HEK293 (cell line): ENCODE results near the gene KLF16.

Experiments
- BCL11A ChIP-seq: fragments of 450-650 bp; formaldehyde crosslinking; IDR thresholded peaks from 2 replicates; pipeline ENCODE4 v1.5.1; 2016; ENCODE audit warnings: low read depth, missing biosample characterization, missing genetic modification characterization
- GLI4 ChIP-seq: fragments of 450-650 bp; formaldehyde crosslinking; IDR thresholded peaks from 2 replicates; pipeline ENCODE4 v1.5.1; 2016; ENCODE audit warnings: missing biosample characterization, missing genetic modification characterization
- KLF7 ChIP-seq: fragments of 450-650 bp; formaldehyde crosslinking; IDR thresholded peaks from 2 replicates; pipeline ENCODE4 v1.5.1; 2016; ENCODE audit warnings: missing biosample characterization, missing genetic modification characterization, borderline replicate concordance
- KLF9 ChIP-seq: fragments of 450-650 bp; formaldehyde crosslinking; IDR thresholded peaks from 2 replicates; pipeline ENCODE4 v1.5.1; 2016; ENCODE audit warnings: missing biosample characterization, missing genetic modification characterization, low read depth
- SP3 ChIP-seq: fragments of 450-650 bp; formaldehyde crosslinking; IDR thresholded peaks from 2 replicates; pipeline ENCODE4 v1.5.1; 2016; ENCODE audit warnings: missing biosample characterization, missing genetic modification characterization
- TCF7L2 ChIP-seq: IDR thresholded peaks from 2 replicates; pipeline ENCODE4 v1.6.1; 2011; ENCODE audit warnings: low read depth, mild to moderate bottlenecking, inconsistent platforms, low read length, moderate library complexity, borderline replicate concordance
- WT1 ChIP-seq: fragments of 450-650 bp; formaldehyde crosslinking; IDR thresholded peaks from 2 replicates; pipeline ENCODE4 v1.5.1; 2016; ENCODE audit warnings: missing biosample characterization, missing genetic modification characterization
- ZBTB20 ChIP-seq: fragments of 450-650 bp; formaldehyde crosslinking; IDR thresholded peaks from 2 replicates; pipeline ENCODE4 v1.5.1; 2016; ENCODE audit warnings: missing biosample characterization, missing genetic modification characterization
- ZBTB26 ChIP-seq: fragments of 450-650 bp; formaldehyde crosslinking; optimal IDR thresholded peaks from 2 replicates; pipeline ENCODE3; 2016; ENCODE audit warnings: missing biosample characterization, mild to moderate bottlenecking, missing genetic modification characterization
- ZBTB48 ChIP-seq: fragments of 450-650 bp; formaldehyde crosslinking; IDR thresholded peaks from 2 replicates; pipeline ENCODE4 v1.5.1; 2016; ENCODE audit warnings: missing biosample characterization, missing genetic modification characterization
- ZEB2 ChIP-seq: fragments of 450-650 bp; formaldehyde crosslinking; IDR thresholded peaks from 2 replicates; pipeline ENCODE4 v1.5.1; 2016; ENCODE audit warnings: missing biosample characterization, missing genetic modification characterization
- ZNF114 ChIP-seq: fragments of 450-650 bp; formaldehyde crosslinking; IDR thresholded peaks from 2 replicates; pipeline ENCODE4 v1.5.0; 2017; ENCODE audit warnings: missing biosample characterization, missing genetic modification characterization
- ZNF155 ChIP-seq: fragments of 450-650 bp; formaldehyde crosslinking; IDR thresholded peaks from 2 replicates; pipeline ENCODE4 v1.5.1; 2016; ENCODE audit warnings: missing biosample characterization, missing genetic modification characterization
- ZNF350 ChIP-seq: fragments of 450-650 bp; formaldehyde crosslinking; IDR thresholded peaks from 2 replicates; pipeline ENCODE4 v1.5.0; 2017; ENCODE audit warnings: missing biosample characterization, mild to moderate bottlenecking, missing genetic modification characterization
- ZNF391 ChIP-seq: fragments of 450-650 bp; formaldehyde crosslinking; IDR thresholded peaks from 2 replicates; pipeline ENCODE4 v1.5.1; 2016; ENCODE audit warnings: low read depth, missing biosample characterization, missing genetic modification characterization, borderline replicate concordance
- ZNF433 ChIP-seq: fragments of 450-650 bp; formaldehyde crosslinking; IDR thresholded peaks from 2 replicates; pipeline ENCODE4 v1.5.1; 2016; ENCODE audit warnings: missing biosample characterization, missing genetic modification characterization, low read depth
- ZNF514 ChIP-seq: fragments of 450-650 bp; formaldehyde crosslinking; IDR thresholded peaks from 2 replicates; pipeline ENCODE4 v1.5.1; 2016; ENCODE audit warnings: missing biosample characterization, missing genetic modification characterization
- ZNF521 ChIP-seq: fragments of 450-650 bp; formaldehyde crosslinking; IDR thresholded peaks from 2 replicates; pipeline ENCODE4 v1.5.1; 2017; ENCODE audit warnings: missing biosample characterization, mild to moderate bottlenecking, missing genetic modification characterization
- ZNF610 ChIP-seq: fragments of 450-650 bp; formaldehyde crosslinking; IDR thresholded peaks from 2 replicates; pipeline ENCODE4 v1.5.1; 2016; ENCODE audit warnings: missing biosample characterization, missing genetic modification characterization, borderline replicate concordance
- ZNF629 ChIP-seq: fragments of 450-650 bp; formaldehyde crosslinking; IDR thresholded peaks from 2 replicates; pipeline ENCODE4 v1.5.1; 2017; ENCODE audit warnings: missing biosample characterization, missing genetic modification characterization
- ZNF654 ChIP-seq: fragments of 450-650 bp; formaldehyde crosslinking; IDR thresholded peaks from 2 replicates; pipeline ENCODE4 v1.5.1; 2016; ENCODE audit warnings: low read depth, missing biosample characterization, missing genetic modification characterization
- ZNF670 ChIP-seq: fragments of 450-650 bp; formaldehyde crosslinking; IDR thresholded peaks from 2 replicates; pipeline ENCODE4 v1.5.1; 2016; ENCODE audit warnings: missing biosample characterization, missing genetic modification characterization, low read depth
- ZNF692 ChIP-seq: fragments of 450-650 bp; formaldehyde crosslinking; IDR thresholded peaks from 2 replicates; pipeline ENCODE4 v1.5.1; 2016; ENCODE audit warnings: missing biosample characterization, missing genetic modification characterization
- ZNF704 ChIP-seq: fragments of 450-650 bp; formaldehyde crosslinking; IDR thresholded peaks from 2 replicates; pipeline ENCODE4 v1.5.1; 2016; ENCODE audit warnings: missing biosample characterization, missing genetic modification characterization
- ZNF776 ChIP-seq: fragments of 450-650 bp; formaldehyde crosslinking; IDR thresholded peaks from 2 replicates; pipeline ENCODE4 v1.5.0; 2017; ENCODE audit warnings: missing biosample characterization, missing genetic modification characterization, borderline replicate concordance
- ZNF791 ChIP-seq: fragments of 450-650 bp; formaldehyde crosslinking; IDR thresholded peaks from 2 replicates; pipeline ENCODE4 v1.5.1; 2016; ENCODE audit warnings: missing biosample characterization, missing genetic modification characterization
- ZNF843 ChIP-seq: fragments of 450-650 bp; formaldehyde crosslinking; IDR thresholded peaks from 2 replicates; pipeline ENCODE4 v1.5.1; 2016; ENCODE audit warnings: missing biosample characterization, missing genetic modification characterization
- TF ChIP-seq, protein P1 (sequence below): fragments of 450-650 bp; IDR thresholded peaks from 2 replicates; pipeline ENCODE4 v1.5.1; 2018; ENCODE audit warnings: missing biosample characterization, missing genetic modification characterization
- TF ChIP-seq, protein P2 (sequence below): sonication (generic); formaldehyde crosslinking; IDR thresholded peaks from 2 replicates; pipeline ENCODE4 v1.8.1; 2022; ENCODE audit warnings: mild to moderate bottlenecking, moderate library complexity, missing genetic modification reagents
- TF ChIP-seq, protein P3 (sequence below): fragments of 450-650 bp; formaldehyde crosslinking; IDR thresholded peaks from 2 replicates; pipeline ENCODE4 v1.5.1; 2017; ENCODE audit warnings: missing biosample characterization, missing genetic modification characterization
- TF ChIP-seq, protein P4 (sequence below): fragments of 450-650 bp; formaldehyde crosslinking; IDR thresholded peaks from 2 replicates; pipeline ENCODE4 v1.5.1; 2016; ENCODE audit warnings: missing biosample characterization, missing genetic modification characterization

Gene KLF16

GRCh38 chr19:1825909-1826556 lies 37.3 kb downstream of the KLF16 start (continued):
- TF ChIP-seq ZNF692 (tag by site-specific recombination) (peak; percentile 49; the same call in 1 of the 2 replicates), ZBTB48 (tag by site-specific recombination) (0 out of 2 replicates have a peak, but pooled peaks have one; percentile 31), ZNF776 (tag by site-specific recombination) (no peak), ZNF514 (no peak), ZNF629 (tag by site-specific recombination) (no peak), ZNF155 (no peak), ZNF114 (no peak), ZNF670 (tag by site-specific recombination) (no peak), ZNF521 (tag by site-specific recombination) (no peak), ZNF654 (peak; percentile 78), ZNF433 (tag by site-specific recombination) (no peak), GLI4 (no peak), WT1 (peak; percentile 85), ZEB2 (tag by site-specific recombination) (no peak), TCF7L2 (no peak), ZNF391 (tag by site-specific recombination) (no peak; the same call in 1 of the 2 replicates), ZBTB20 (tag by site-specific recombination) (no peak), ZNF610 (tag by site-specific recombination) (no peak), ZNF843 (tag by site-specific recombination) (no peak; the same call in 1 of the 2 replicates), ZNF704 (tag by site-specific recombination) (no peak), BCL11A (tag by site-specific recombination) (0 out of 2 replicates have a peak, but pooled peaks have one; percentile 35), ZNF350 (tag by site-specific recombination) (no peak), KLF7 (tag by site-specific recombination) (no peak), ZBTB26 (tag by site-specific recombination) (peak; percentile 5), KLF9 (tag by site-specific recombination) (no peak; the same call in 1 of the 2 replicates), ZNF791 (tag by site-specific recombination) (no peak), SP3 (tag by site-specific recombination) (no peak)
- TF ChIP-seq, protein P1, sequence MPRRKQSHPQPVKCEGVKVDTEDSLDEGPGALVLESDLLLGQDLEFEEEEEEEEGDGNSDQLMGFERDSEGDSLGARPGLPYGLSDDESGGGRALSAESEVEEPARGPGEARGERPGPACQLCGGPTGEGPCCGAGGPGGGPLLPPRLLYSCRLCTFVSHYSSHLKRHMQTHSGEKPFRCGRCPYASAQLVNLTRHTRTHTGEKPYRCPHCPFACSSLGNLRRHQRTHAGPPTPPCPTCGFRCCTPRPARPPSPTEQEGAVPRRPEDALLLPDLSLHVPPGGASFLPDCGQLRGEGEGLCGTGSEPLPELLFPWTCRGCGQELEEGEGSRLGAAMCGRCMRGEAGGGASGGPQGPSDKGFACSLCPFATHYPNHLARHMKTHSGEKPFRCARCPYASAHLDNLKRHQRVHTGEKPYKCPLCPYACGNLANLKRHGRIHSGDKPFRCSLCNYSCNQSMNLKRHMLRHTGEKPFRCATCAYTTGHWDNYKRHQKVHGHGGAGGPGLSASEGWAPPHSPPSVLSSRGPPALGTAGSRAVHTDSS (tag by site-specific recombination), result no peak
- TF ChIP-seq, protein P2, sequence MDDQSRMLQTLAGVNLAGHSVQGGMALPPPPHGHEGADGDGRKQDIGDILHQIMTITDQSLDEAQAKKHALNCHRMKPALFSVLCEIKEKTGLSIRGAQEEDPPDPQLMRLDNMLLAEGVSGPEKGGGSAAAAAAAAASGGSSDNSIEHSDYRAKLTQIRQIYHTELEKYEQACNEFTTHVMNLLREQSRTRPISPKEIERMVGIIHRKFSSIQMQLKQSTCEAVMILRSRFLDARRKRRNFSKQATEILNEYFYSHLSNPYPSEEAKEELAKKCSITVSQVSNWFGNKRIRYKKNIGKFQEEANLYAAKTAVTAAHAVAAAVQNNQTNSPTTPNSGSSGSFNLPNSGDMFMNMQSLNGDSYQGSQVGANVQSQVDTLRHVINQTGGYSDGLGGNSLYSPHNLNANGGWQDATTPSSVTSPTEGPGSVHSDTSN (CRISPR knock-in tag), result 0 out of 2 replicates have a peak, but pooled peaks have one; percentile 51
- TF ChIP-seq, protein P3, sequence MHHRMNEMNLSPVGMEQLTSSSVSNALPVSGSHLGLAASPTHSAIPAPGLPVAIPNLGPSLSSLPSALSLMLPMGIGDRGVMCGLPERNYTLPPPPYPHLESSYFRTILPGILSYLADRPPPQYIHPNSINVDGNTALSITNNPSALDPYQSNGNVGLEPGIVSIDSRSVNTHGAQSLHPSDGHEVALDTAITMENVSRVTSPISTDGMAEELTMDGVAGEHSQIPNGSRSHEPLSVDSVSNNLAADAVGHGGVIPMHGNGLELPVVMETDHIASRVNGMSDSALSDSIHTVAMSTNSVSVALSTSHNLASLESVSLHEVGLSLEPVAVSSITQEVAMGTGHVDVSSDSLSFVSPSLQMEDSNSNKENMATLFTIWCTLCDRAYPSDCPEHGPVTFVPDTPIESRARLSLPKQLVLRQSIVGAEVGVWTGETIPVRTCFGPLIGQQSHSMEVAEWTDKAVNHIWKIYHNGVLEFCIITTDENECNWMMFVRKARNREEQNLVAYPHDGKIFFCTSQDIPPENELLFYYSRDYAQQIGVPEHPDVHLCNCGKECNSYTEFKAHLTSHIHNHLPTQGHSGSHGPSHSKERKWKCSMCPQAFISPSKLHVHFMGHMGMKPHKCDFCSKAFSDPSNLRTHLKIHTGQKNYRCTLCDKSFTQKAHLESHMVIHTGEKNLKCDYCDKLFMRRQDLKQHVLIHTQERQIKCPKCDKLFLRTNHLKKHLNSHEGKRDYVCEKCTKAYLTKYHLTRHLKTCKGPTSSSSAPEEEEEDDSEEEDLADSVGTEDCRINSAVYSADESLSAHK (tag by site-specific recombination), result no peak
- TF ChIP-seq, protein P4, sequence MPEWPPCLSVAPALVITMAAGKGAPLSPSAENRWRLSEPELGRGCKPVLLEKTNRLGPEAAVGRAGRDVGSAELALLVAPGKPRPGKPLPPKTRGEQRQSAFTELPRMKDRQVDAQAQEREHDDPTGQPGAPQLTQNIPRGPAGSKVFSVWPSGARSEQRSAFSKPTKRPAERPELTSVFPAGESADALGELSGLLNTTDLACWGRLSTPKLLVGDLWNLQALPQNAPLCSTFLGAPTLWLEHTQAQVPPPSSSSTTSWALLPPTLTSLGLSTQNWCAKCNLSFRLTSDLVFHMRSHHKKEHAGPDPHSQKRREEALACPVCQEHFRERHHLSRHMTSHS, result no peak
